ENCODE data around the gene DCN.

- TF ChIP-seq CTCF (IDR thresholded peaks at IDR 0.05; ENCODE audit: low read length) (no peak), EZH2 (IDR thresholded peaks at IDR 0.05; ENCODE audit: borderline replicate concordance, low read length) (no peak)
Measured at GRCh38 chr12:91103624-91104023, 79.0 kb downstream of the DCN start.
